HepG2 (cell line): ENCODE data around the gene TMEM39A. TPM values are rescaled to one million over a fixed set of nuclear protein-coding genes. Genes with fewer than 3 reads are reported as not detected.
A peak's percentile ranks its signal among the peaks of the same experiment; 100 is the strongest.

Experiments used
- ATAC-seq: fragments of 200-7000 bp; cut with Tn5 transposase; 3 replicates; pipeline ENCODE4 v1.9.1; 2020; ENCODE audit warnings: mild to moderate bottlenecking, moderate library complexity
- Bru-seq: library from RNA; stranded (reverse); fragments of 400-500 nt; gene quantifications from one replicate; lab custom pipeline; 2021; lab: Mats Ljungman, UMichigan
- BruChase-seq, 2 experiments: library from RNA; stranded (reverse); fragments of 400-500 nt; gene quantifications; one replicate each; lab custom pipeline; 2021; lab: Mats Ljungman, UMichigan
- BruUV-seq: library from RNA; stranded (reverse); fragments of 400-500 nt; replicated peaks from 2 replicates; lab custom pipeline; 2021; lab: Mats Ljungman, UMichigan
- CTCF ChIA-PET: fragments of 300-600 bp; formaldehyde crosslinking; extraction: SDS; loops from one replicate; lab custom pipeline; 2021; ENCODE audit warnings: low total read pairs, inconsistent platforms, low intra/inter-chr PET ratio; lab: Yijun Ruan, JAX
- POLR2A ChIA-PET: fragments of 350-600 bp; sonication (Branson Sonifier 250); formaldehyde crosslinking; loops from one replicate; lab custom pipeline; 2020; ENCODE audit warnings: antibody characterized with exemption, inconsistent platforms; lab: Yijun Ruan, JAX
- DNase-seq: peaks from one replicate; pipeline ENCODE4 v3.0.0-alpha.2; 2015; ENCODE audit warnings: low spot score
- FAIRE-seq: peaks from 3 replicates; lab custom pipeline; 2011; peaks lifted over from hg19 to GRCh38; lab: Jason Lieb, UNC
- H2AFZ ChIP-seq: one replicate; pipeline ENCODE4 v1.6.1; 2011; ENCODE audit warnings: low read length, inconsistent platforms
- H3K27ac ChIP-seq: fragments of 300-600 bp; 3 replicates; pipeline ENCODE4 v1.8.0; 2011; ENCODE audit warnings: mixed run types, mild to moderate bottlenecking, mixed read lengths, low read length, inconsistent platforms; ENCODE audit not compliant: insufficient read depth; ENCODE audit errors: extremely low read length
- H3K27me3 ChIP-seq, 2 experiments: fragments of 200-600 bp in 1 of 2; 2 replicates in 1 of 2; 3 replicates in 1 of 2; pipeline versions ENCODE4 v1.6.0 to v1.8.0; 2011; ENCODE audit warnings: low read length in 2 of 2, mild to moderate bottlenecking in 2 of 2, moderate library complexity in 2 of 2, inconsistent platforms in 1 of 2; ENCODE audit not compliant: insufficient read depth in 2 of 2, control insufficient read depth in 1 of 2
- H3K36me3 ChIP-seq, 2 experiments: fragments of 200-600 bp in 1 of 2; replicated peaks in 1 of 2; 2 replicates in 1 of 2; 3 replicates in 1 of 2; pipeline versions ENCODE4 v1.5.1 to v1.8.0; 2011; ENCODE audit warnings: low read length in 2 of 2, inconsistent platforms in 1 of 2; ENCODE audit not compliant: insufficient read depth in 2 of 2, control insufficient read depth in 1 of 2
- H3K4me1 ChIP-seq: 2 replicates; pipeline ENCODE4 v1.5.1; 2012; ENCODE audit warnings: low read length, inconsistent platforms; ENCODE audit not compliant: insufficient read depth
- H3K4me2 ChIP-seq: 2 replicates; pipeline ENCODE4 v1.6.0; 2011; ENCODE audit warnings: low read depth, low read length, inconsistent platforms
- H3K4me3 ChIP-seq, 3 experiments: fragments of 200-600 bp in 1 of 3; sonication (generic), shearing (Covaris generic) in 1 of 3; replicated peaks in 1 of 3; 2 replicates each; pipeline ENCODE4 v1.5.1; 2011 to 2016; ENCODE audit warnings: low read length in 3 of 3, inconsistent platforms in 2 of 3, low read depth in 2 of 3, mild to moderate bottlenecking in 2 of 3, control low read depth in 1 of 3, mixed read lengths in 1 of 3; ENCODE audit not compliant: insufficient read depth in 1 of 3
- H3K79me2 ChIP-seq: one replicate; pipeline ENCODE4 v1.6.1; 2011; ENCODE audit warnings: low read length, inconsistent platforms; ENCODE audit not compliant: insufficient read depth
- H3K9ac ChIP-seq: 2 replicates; pipeline ENCODE4 v1.6.0; 2011; ENCODE audit warnings: mild to moderate bottlenecking, low read depth, low read length, inconsistent platforms; ENCODE audit not compliant: insufficient read depth
- H3K9me3 ChIP-seq: 2 replicates; pipeline ENCODE4 v1.5.1; 2012; ENCODE audit warnings: mild to moderate bottlenecking, low read length
- H4K20me1 ChIP-seq: 2 replicates; pipeline ENCODE4 v1.6.0; 2011; ENCODE audit warnings: inconsistent platforms, mild to moderate bottlenecking, low read length, moderate library complexity; ENCODE audit not compliant: insufficient read depth
- CBX5 ChIP-seq: sonication (generic); formaldehyde crosslinking; IDR thresholded peaks from 2 replicates; pipeline ENCODE4 v1.4.0; 2020; ENCODE audit warnings: missing genetic modification reagents, borderline replicate concordance
- NCOR1 ChIP-seq: fragments of 200-600 bp; sonication (generic); IDR thresholded peaks from 2 replicates; pipeline ENCODE4 v1.7.0; 2017; ENCODE audit warnings: antibody characterized with exemption, low read length, borderline replicate concordance
- NR2F6 ChIP-seq, 2 experiments: IDR thresholded peaks; 2 replicates each; pipeline ENCODE4 v1.6.1; 2016; ENCODE audit warnings: antibody characterized with exemption in 1 of 2, mild to moderate bottlenecking in 1 of 2
- RBM39 ChIP-seq: fragments of 200-400 bp; formaldehyde crosslinking; IDR thresholded peaks from one replicate; pipeline ENCODE4 v1.6.1; 2018; ENCODE audit warnings: antibody characterized with exemption, mild to moderate bottlenecking, low read depth, low read length; ENCODE audit not compliant: poor library complexity, severe bottlenecking
- TCF12 ChIP-seq, 2 experiments: fragments of 450-650 bp in 1 of 2; sonication (generic) in 1 of 2; formaldehyde crosslinking in 1 of 2; IDR thresholded peaks; 2 replicates each; pipeline versions ENCODE4 v1.6.1 to v1.8.0; 2017 to 2022; ENCODE audit warnings: antibody characterized with exemption in 1 of 2, mild to moderate bottlenecking in 1 of 2, missing genetic modification reagents in 1 of 2, moderate library complexity in 1 of 2
- TMF1 ChIP-seq: sonication (generic); formaldehyde crosslinking; IDR thresholded peaks from 2 replicates; pipeline ENCODE4 v1.8.1; 2022; ENCODE audit warnings: low read depth, missing genetic modification reagents
- ZNF382 ChIP-seq: sonication (generic); formaldehyde crosslinking; IDR thresholded peaks from 2 replicates; pipeline ENCODE4 v1.5.0; 2020; ENCODE audit warnings: missing genetic modification reagents, mild to moderate bottlenecking, borderline replicate concordance
- ZNF430 ChIP-seq: sonication (generic); formaldehyde crosslinking; IDR thresholded peaks from 2 replicates; pipeline ENCODE4 v1.9.0; 2021; ENCODE audit warnings: mild to moderate bottlenecking, missing genetic modification reagents
- WGBS: methylation state at CpG from one replicate; pipeline ENCODE4 v1.1.6; 2017; ENCODE audit warnings: low lambda C conversion rate; 5-methylcytosine and 5-hydroxymethylcytosine counted together
- in situ Hi-C: cut with HindIII; loops from 2 replicates; pipeline ENCODE4 v1.10.0; 2017; ENCODE audit warnings: low pct_unique_long_range_greater_than_20kb; ENCODE audit not compliant: extremely low pct_ligation_motif_present
- intact Hi-C: fragments of 100-400 bp; cut with micrococcal nuclease; formaldehyde crosslinking; loops from one replicate; pipeline ENCODE4 v1.10.0; 2022; ENCODE audit not compliant: unreplicated experiment
- long read RNA-seq, 2 experiments: library from RNA in 1 of 2; library from polyadenylated mRNA in 1 of 2; stranded (forward) in 1 of 2; unstranded in 1 of 2; transcript quantifications; one replicate each; pipeline ENCODE4 v2.0.0, GENCODE V29; 2019 to 2022
- polyA minus RNA-seq, 3 experiments: library from RNA; depleted of rRNA, polyadenylated mRNA; stranded (reverse); fragments of >200 nt; gene quantifications; 2 replicates each; pipeline ENCODE4 v1.2.3, GENCODE V29; 2011; ENCODE audit warnings: low replicate concordance in 1 of 3
- polyA plus RNA-seq, 8 experiments: library from polyadenylated mRNA; depleted of rRNA in 3 of 8; stranded (reverse) in 7 of 8; unstranded in 1 of 8; fragments of >200 nt; fragmentation: Illumina TruSeq in 4 of 8; extraction: Trizol in 4 of 8; gene quantifications; 2 replicates each; pipeline versions ENCODE4 v1.2.1 to v1.2.3, GENCODE V29; 2011 to 2016; ENCODE audit warnings: low read depth in 4 of 8, missing spikeins in 1 of 8, mixed read lengths in 1 of 8; ENCODE audit not compliant: insufficient read depth in 1 of 8
- total RNA-seq, 5 experiments: library from RNA; depleted of rRNA; stranded (reverse); fragments of >200 nt; fragmentation: Illumina TruSeq; extraction: Trizol; gene quantifications; 2 replicates each; pipeline ENCODE4 v1.2.3, GENCODE V29; 2016; ENCODE audit warnings: low read depth in 1 of 5
- TF ChIP-seq, protein P1 (sequence below): sonication (generic); formaldehyde crosslinking; IDR thresholded peaks from 2 replicates; pipeline ENCODE4 v1.8.0; 2022; ENCODE audit warnings: low read depth, missing genetic modification reagents
- TF ChIP-seq, protein P2 (sequence below): sonication (generic); formaldehyde crosslinking; IDR thresholded peaks from 2 replicates; pipeline ENCODE4 v1.4.0; 2020; ENCODE audit warnings: mild to moderate bottlenecking, missing genetic modification reagents

TMEM39A gene
- total RNA-seq (2016; rRNA removed; fragmentation: Illumina TruSeq; extraction: Trizol) (32.9 and 55.8 TPM in 2 replicates), polyA plus RNA-seq (2011; rRNA removed) (56.8 and 64.9 TPM in 2 replicates), polyA minus RNA-seq (2011; rRNA and poly(A)+ RNA removed; ENCODE audit: low replicate concordance) (97.7 and 216 TPM in 2 replicates), Bru-seq, nascent RNA (percentile 97 among the genes with signal in this experiment), BruChase-seq, experiment 1, labeled RNA remaining after a 6-hour chase (percentile 92 among the genes with signal in this experiment), BruChase-seq, experiment 2, labeled RNA remaining after a 2-hour chase (percentile 96 among the genes with signal in this experiment)
- total RNA-seq (2016; cell fraction: cytosol; rRNA removed; fragmentation: Illumina TruSeq; extraction: Trizol; ENCODE audit: low read depth), result 8.2 and 8.7 TPM in 2 replicates
- 38.1 and 61.6 TPM in 2 replicates for total RNA-seq (2016; cell fraction: insoluble cytoplasmic fraction; rRNA removed; fragmentation: Illumina TruSeq; extraction: Trizol)
- total RNA-seq (2016; cell fraction: membrane; rRNA removed; fragmentation: Illumina TruSeq; extraction: Trizol), result 24.4 and 26.5 TPM in 2 replicates
- 75.1 and 80.5 TPM in 2 replicates for total RNA-seq (2016; cell fraction: nucleus; rRNA removed; fragmentation: Illumina TruSeq; extraction: Trizol)
- polyA plus RNA-seq (2011; cell fraction: cytosol; rRNA removed), result 31.1 and 36.5 TPM in 2 replicates
- 66.0 and 77.3 TPM in 2 replicates for polyA plus RNA-seq (2011; cell fraction: nucleus; rRNA removed)
- polyA plus RNA-seq (2012), result 37.2 and 41.2 TPM in 2 replicates
- 2.9 and 4.2 TPM in 2 replicates for polyA plus RNA-seq (2016; cell fraction: cytosol; fragmentation: Illumina TruSeq; extraction: Trizol; ENCODE audit: low read depth)
- polyA plus RNA-seq (2016; cell fraction: insoluble cytoplasmic fraction; fragmentation: Illumina TruSeq; extraction: Trizol; ENCODE audit: low read depth), result 23.9 and 28.6 TPM in 2 replicates
- 5.2 and 8.6 TPM in 2 replicates for polyA plus RNA-seq (2016; cell fraction: membrane; fragmentation: Illumina TruSeq; extraction: Trizol; ENCODE audit: low read depth)
- polyA plus RNA-seq (2016; cell fraction: nucleus; fragmentation: Illumina TruSeq; extraction: Trizol; ENCODE audit: insufficient read depth, low read depth), result 64.5 and 65.7 TPM in 2 replicates
- polyA minus RNA-seq (2011; cell fraction: cytosol; rRNA and poly(A)+ RNA removed), result 41.0 and 43.9 TPM in 2 replicates
- polyA minus RNA-seq (2011; cell fraction: nucleus; rRNA and poly(A)+ RNA removed), result 122 and 140 TPM in 2 replicates
- long read RNA-seq, experiment 1, full-length matches to known transcripts, result 43 of 62 reads
- long read RNA-seq, experiment 1, partial matches to known transcripts, result 6 of 62 reads
- long read RNA-seq, experiment 1, other reads (novel, unspliced or antisense), result 13 of 62 reads
- long read RNA-seq, experiment 2, partial matches to known transcripts, result 18 of 79 reads
- long read RNA-seq, experiment 2, other reads (novel, unspliced or antisense), result 61 of 79 reads

DNA sequence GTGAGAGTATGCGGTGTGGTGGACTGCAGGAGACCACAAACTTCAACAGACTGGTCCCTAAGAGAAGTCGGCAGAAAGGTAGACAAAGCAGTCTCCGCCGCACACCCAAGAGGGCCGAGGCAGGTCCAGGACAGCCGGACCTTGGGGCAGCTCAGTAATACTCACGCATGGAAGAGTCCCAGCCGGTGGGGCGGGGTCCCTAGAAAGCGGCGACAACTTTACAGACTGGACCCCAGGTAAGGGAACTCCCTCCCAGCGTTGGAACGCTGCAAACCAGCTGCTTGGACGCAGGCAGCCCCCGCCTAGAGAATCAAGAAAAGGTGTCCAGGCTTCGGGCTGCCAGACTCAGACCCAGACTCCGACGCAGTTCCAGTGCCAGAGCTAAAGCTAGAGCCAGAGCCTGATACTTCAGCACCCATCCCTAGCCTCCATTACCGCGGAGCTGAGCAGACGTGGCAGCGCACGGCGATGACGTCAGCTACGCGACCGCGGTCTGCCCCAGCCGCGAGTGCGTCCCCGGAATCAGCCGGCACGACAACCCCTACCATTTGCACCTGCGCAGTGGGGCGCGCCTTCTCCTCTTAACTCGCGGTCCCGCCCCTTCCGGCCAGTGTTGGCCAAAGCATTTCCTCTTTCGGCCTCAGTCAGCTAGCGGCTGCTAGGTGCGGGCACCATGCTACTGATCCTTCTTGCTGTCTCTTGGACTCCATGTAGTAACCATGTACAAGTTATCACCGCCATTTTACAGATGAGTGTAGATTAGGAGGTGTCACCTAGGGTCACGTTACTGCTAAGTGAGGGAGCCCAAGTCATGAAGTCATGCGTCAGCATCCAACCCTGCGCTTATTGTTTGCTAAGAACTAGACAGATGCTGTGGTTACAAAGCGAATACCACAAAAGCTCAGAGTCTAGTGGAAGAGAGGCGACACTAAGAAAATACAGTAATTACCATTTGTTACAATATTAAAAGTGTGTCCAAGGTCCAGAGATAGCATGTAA, at the start of gene TMEM39A:
TSS of gene TMEM39A (minus strand) at position 445 of the 999 bp plus-strand sequence. CDS start 1,541 bp downstream, outside the sequence.
- TSS peak; percentile 62 for BruUV-seq
- no peaks in the 10 kb centered on the region; a peak in 1 of 5 replicates for H3K27me3 ChIP-seq
- no peaks in the 10 kb centered on the region; the same call in 1 of the 2 replicates for H4K20me1 ChIP-seq
- H3K4me3 ChIP-seq, result peak within 1 kb of the TSS; percentile 89 to 97 (median 93)
- DNase-seq, result peak; percentile 97
- H3K9ac ChIP-seq, result peak within 1 kb of the TSS; percentile 97
- H2AFZ ChIP-seq, result peak within 1 kb of the TSS; percentile 13
- ChIA-PET CTCF (no interaction called here), POLR2A (interaction anchor here (0.6 to 4.1 kb wide), 20 partner anchors 9 to 886 kb away, joined by 3 to 80 read pairs (median 4); partner anchors contain the start of genes B4GALT4, COX17, GSK3B and LRRC58)
- peak within 1 kb of the TSS; percentile 88 for H3K4me2 ChIP-seq
- peaks cover 44% of the 10 kb centered on the region for H3K79me2 ChIP-seq
- peak within 1 kb of the TSS; percentile 90 for H3K27ac ChIP-seq
- FAIRE-seq, result peak; percentile 82
- H3K9me3 ChIP-seq, result no peaks in the 10 kb centered on the region
- peaks cover 0 to 26% of the 10 kb centered on the region in 2 experiments; a peak in 3 of 5 replicates for H3K36me3 ChIP-seq
- 1% methylated on average over 17 of the region's 51 CpGs for WGBS
- in situ Hi-C loops, result no loop called here
- ATAC-seq, result peak; percentile 98
- peaks cover 42% of the 10 kb centered on the region for H3K4me1 ChIP-seq
- intact Hi-C loops, result loop anchor here (1.0 kb wide), 2 partner anchors 14 to 35 kb away; partner anchors contain the start of gene TIMMDC1
- TF ChIP-seq ZNF382 (CRISPR knock-in tag) (no peak), ZNF430 (CRISPR knock-in tag) (no peak), NCOR1 (no peak), TMF1 (CRISPR knock-in tag) (no peak), NR2F6 (IDR thresholded peaks at IDR 0.05) (no peak), NR2F6 (CRISPR knock-in tag; IDR thresholded peaks at IDR 0.05) (peak; percentile 53; the same call in 1 of the 2 replicates), TCF12 (IDR thresholded peaks at IDR 0.05) (no peak), TCF12 (CRISPR knock-in tag; IDR thresholded peaks at IDR 0.05) (no peak), RBM39 (no peak), CBX5 (CRISPR knock-in tag) (peak; percentile 74; the same call in 1 of the 2 replicates)
- TF ChIP-seq, protein P1, sequence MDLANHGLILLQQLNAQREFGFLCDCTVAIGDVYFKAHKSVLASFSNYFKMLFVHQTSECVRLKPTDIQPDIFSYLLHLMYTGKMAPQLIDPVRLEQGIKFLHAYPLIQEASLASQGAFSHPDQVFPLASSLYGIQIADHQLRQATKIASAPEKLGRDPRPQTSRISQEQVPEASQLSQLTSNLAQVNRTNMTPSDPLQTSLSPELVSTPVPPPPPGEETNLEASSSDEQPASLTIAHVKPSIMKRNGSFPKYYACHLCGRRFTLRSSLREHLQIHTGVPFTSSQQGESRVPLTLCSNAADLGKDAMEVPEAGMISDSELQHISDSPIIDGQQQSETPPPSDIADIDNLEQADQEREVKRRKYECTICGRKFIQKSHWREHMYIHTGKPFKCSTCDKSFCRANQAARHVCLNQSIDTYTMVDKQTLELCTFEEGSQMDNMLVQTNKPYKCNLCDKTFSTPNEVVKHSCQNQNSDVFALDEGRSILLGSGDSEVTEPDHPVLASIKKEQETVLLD (CRISPR knock-in tag), result peak; percentile 56; the same call in 1 of the 2 replicates
- TF ChIP-seq, protein P2, sequence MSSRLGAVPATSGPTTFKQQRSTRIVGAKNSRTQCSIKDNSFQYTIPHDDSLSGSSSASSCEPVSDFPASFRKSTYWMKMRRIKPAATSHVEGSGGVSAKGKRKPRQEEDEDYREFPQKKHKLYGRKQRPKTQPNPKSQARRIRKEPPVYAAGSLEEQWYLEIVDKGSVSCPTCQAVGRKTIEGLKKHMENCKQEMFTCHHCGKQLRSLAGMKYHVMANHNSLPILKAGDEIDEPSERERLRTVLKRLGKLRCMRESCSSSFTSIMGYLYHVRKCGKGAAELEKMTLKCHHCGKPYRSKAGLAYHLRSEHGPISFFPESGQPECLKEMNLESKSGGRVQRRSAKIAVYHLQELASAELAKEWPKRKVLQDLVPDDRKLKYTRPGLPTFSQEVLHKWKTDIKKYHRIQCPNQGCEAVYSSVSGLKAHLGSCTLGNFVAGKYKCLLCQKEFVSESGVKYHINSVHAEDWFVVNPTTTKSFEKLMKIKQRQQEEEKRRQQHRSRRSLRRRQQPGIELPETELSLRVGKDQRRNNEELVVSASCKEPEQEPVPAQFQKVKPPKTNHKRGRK (CRISPR knock-in tag), result no peak; the same call in 1 of the 2 replicates
